IMR-90 (cell line): ENCODE measurements around the gene ESYT1. TPM values are rescaled to one million over a fixed set of nuclear protein-coding genes. Genes with fewer than 3 reads are reported as not detected.

ENCODE experiments used
- ATAC-seq: fragments of 200-7000 bp; cut with Tn5 transposase; 2 replicates; pipeline ENCODE4 v1.9.1; 2020; ENCODE audit warnings: low read depth, mild to moderate bottlenecking, moderate library complexity
- BruUV-seq: library from RNA; stranded (reverse); fragments of 400-500 nt; replicated peaks from 2 replicates; lab custom pipeline; 2021; lab: Mats Ljungman, UMichigan
- CTCF ChIA-PET: fragments of 300-600 bp; formaldehyde crosslinking; extraction: SDS; loops from one replicate; lab custom pipeline; 2021; ENCODE audit warnings: antibody characterized with exemption; lab: Yijun Ruan, JAX
- POLR2A ChIA-PET: fragments of 300-600 bp; sonication (Branson Sonifier 250); formaldehyde crosslinking; loops from one replicate; lab custom pipeline; 2022; ENCODE audit warnings: antibody characterized with exemption; ENCODE audit not compliant: unreplicated experiment; lab: Charles Lee
- DNase-seq: peaks from one replicate; pipeline ENCODE4 v3.0.0; 2013
- H2AFZ ChIP-seq: replicated peaks from 2 replicates; pipeline ENCODE3; 2013; ENCODE audit warnings: low read length, mild to moderate bottlenecking; ENCODE audit not compliant: poor library complexity
- H2AK5ac ChIP-seq: 2 replicates; pipeline ENCODE4 v1.6.1; 2013; ENCODE audit warnings: low read depth, low read length, inconsistent platforms
- H2AK9ac ChIP-seq: replicated peaks from 2 replicates; pipeline ENCODE3; 2013; ENCODE audit warnings: mild to moderate bottlenecking, low read depth, low read length, moderate library complexity; ENCODE audit not compliant: poor library complexity
- H2BK120ac ChIP-seq: 2 replicates; pipeline ENCODE4 v1.6.1; 2013; ENCODE audit warnings: low read depth, low read length, inconsistent platforms
- H2BK15ac ChIP-seq: 3 replicates; pipeline ENCODE4 v1.6.1; 2013; ENCODE audit warnings: low read depth, low read length, inconsistent platforms
- H2BK20ac ChIP-seq: 2 replicates; pipeline ENCODE4 v1.6.1; 2013; ENCODE audit warnings: low read depth, mild to moderate bottlenecking, inconsistent platforms, low read length, moderate library complexity
- H2BK5ac ChIP-seq: 2 replicates; pipeline ENCODE4 v1.6.1; 2013; ENCODE audit warnings: mild to moderate bottlenecking, low read depth, low read length, inconsistent platforms; ENCODE audit not compliant: poor library complexity, severe bottlenecking
- H3K14ac ChIP-seq: replicated peaks from 2 replicates; pipeline ENCODE4 v1.6.1; 2013; ENCODE audit warnings: low read depth, low read length, inconsistent platforms
- H3K18ac ChIP-seq: 2 replicates; pipeline ENCODE4 v1.6.1; 2013; ENCODE audit warnings: low read depth, low read length, control low read depth
- H3K23ac ChIP-seq: 2 replicates; pipeline ENCODE4 v1.6.1; 2013; ENCODE audit warnings: low read depth, low read length, inconsistent platforms
- H3K27ac ChIP-seq: 2 replicates; pipeline ENCODE4 v1.5.1; 2013; ENCODE audit warnings: mild to moderate bottlenecking, control low read depth, low read length; ENCODE audit not compliant: insufficient read depth
- H3K27me3 ChIP-seq: 2 replicates; pipeline ENCODE4 v1.6.1; 2013; ENCODE audit warnings: low read length; ENCODE audit not compliant: control insufficient read depth, insufficient read depth
- H3K36me3 ChIP-seq: 2 replicates; pipeline ENCODE4 v1.6.1; 2013; ENCODE audit warnings: low read length, mixed read lengths; ENCODE audit not compliant: control insufficient read depth, insufficient read depth
- H3K4ac ChIP-seq: 2 replicates; pipeline ENCODE4 v1.6.1; 2013; ENCODE audit warnings: low read depth, low read length, inconsistent platforms
- H3K4me1 ChIP-seq: 2 replicates; pipeline ENCODE4 v1.6.1; 2013; ENCODE audit warnings: low read length, mixed read lengths; ENCODE audit not compliant: control insufficient read depth, insufficient read depth
- H3K4me2 ChIP-seq: 2 replicates; pipeline ENCODE4 v1.6.1; 2013; ENCODE audit warnings: low read depth, mild to moderate bottlenecking, control low read depth, low read length, moderate library complexity
- H3K4me3 ChIP-seq: 2 replicates; pipeline ENCODE4 v1.5.1; 2013; ENCODE audit warnings: low read depth, mild to moderate bottlenecking, control low read depth, low read length, moderate library complexity; ENCODE audit not compliant: insufficient read depth
- H3K56ac ChIP-seq: 2 replicates; pipeline ENCODE4 v1.6.1; 2013; ENCODE audit warnings: low read length, inconsistent platforms; ENCODE audit not compliant: insufficient read depth; ENCODE audit errors: extremely low read depth
- H3K79me1 ChIP-seq, 2 experiments: 2 replicates each; pipeline ENCODE4 v1.6.1; 2013; ENCODE audit warnings: low read length in 2 of 2, inconsistent platforms in 1 of 2, low read depth in 1 of 2
- H3K9ac ChIP-seq: 2 replicates; pipeline ENCODE4 v1.6.1; 2013; ENCODE audit warnings: low read depth, low read length, control low read depth
- H3K9me1 ChIP-seq: 2 replicates; pipeline ENCODE4 v1.6.1; 2013; ENCODE audit warnings: low read length, inconsistent platforms; ENCODE audit not compliant: insufficient read depth
- H3K9me3 ChIP-seq: 2 replicates; pipeline ENCODE4 v1.6.1; 2013; ENCODE audit warnings: low read length; ENCODE audit not compliant: control insufficient read depth, insufficient read depth
- H4K20me1 ChIP-seq: 2 replicates; pipeline ENCODE4 v1.6.1; 2013; ENCODE audit warnings: low read length, inconsistent platforms; ENCODE audit not compliant: insufficient read depth
- H4K5ac ChIP-seq: 2 replicates; pipeline ENCODE4 v1.6.1; 2013; ENCODE audit warnings: mild to moderate bottlenecking, low read depth, low read length, control low read depth
- H4K8ac ChIP-seq, 2 experiments: 2 replicates each; pipeline ENCODE4 v1.6.1; 2013; ENCODE audit warnings: low read depth in 2 of 2, low read length in 2 of 2, control low read depth in 1 of 2, inconsistent platforms in 1 of 2
- H4K91ac ChIP-seq: 2 replicates; pipeline ENCODE4 v1.6.1; 2013; ENCODE audit warnings: low read depth, low read length, inconsistent platforms; ENCODE audit not compliant: insufficient read depth
- BHLHE40 ChIP-seq: fragments of 150-350 bp; IDR thresholded peaks from 2 replicates; pipeline ENCODE4 v1.6.1; 2016; ENCODE audit warnings: mild to moderate bottlenecking, low read depth, low read length
- CEBPB ChIP-seq: IDR thresholded peaks from 2 replicates; pipeline ENCODE4 v1.6.1; 2012; ENCODE audit warnings: low read depth, low read length, improper control_type of control experiment
- CHD1 ChIP-seq: IDR thresholded peaks from 2 replicates; pipeline ENCODE4 v1.6.1; 2012; ENCODE audit warnings: low read depth, low read length, improper control_type of control experiment
- CTCF ChIP-seq: conservative IDR thresholded peaks from 2 replicates; pipeline ENCODE4 v1.5.1; 2012; ENCODE audit warnings: mild to moderate bottlenecking, low read depth, low read length, improper control_type of control experiment
- FOS ChIP-seq: fragments of 150-350 bp; IDR thresholded peaks from 2 replicates; pipeline ENCODE4 v1.6.1; 2016; ENCODE audit warnings: low read depth, low read length
- MAFK ChIP-seq: IDR thresholded peaks from 2 replicates; pipeline ENCODE4 v1.6.1; 2012; ENCODE audit warnings: low read depth, low read length, improper control_type of control experiment
- MAZ ChIP-seq: IDR thresholded peaks from 2 replicates; pipeline ENCODE4 v1.6.1; 2012; ENCODE audit warnings: low read depth, mild to moderate bottlenecking, low read length, improper control_type of control experiment, moderate library complexity, borderline replicate concordance
- MXI1 ChIP-seq: IDR thresholded peaks from 2 replicates; pipeline ENCODE4 v1.6.1; 2012; ENCODE audit warnings: low read depth, mild to moderate bottlenecking, low read length, moderate library complexity, borderline replicate concordance
- NFE2L2 ChIP-seq: fragments of 150-350 bp; IDR thresholded peaks from 2 replicates; pipeline ENCODE4 v1.6.1; 2016; ENCODE audit warnings: low read depth, mild to moderate bottlenecking, low read length
- POLR2A ChIP-seq: IDR thresholded peaks from 2 replicates; pipeline ENCODE4 v1.6.1; 2012; ENCODE audit warnings: mild to moderate bottlenecking, low read depth, low read length
- RAD21 ChIP-seq: IDR thresholded peaks from 2 replicates; pipeline ENCODE4 v1.6.1; 2012; ENCODE audit warnings: low read length, improper control_type of control experiment
- RCOR1 ChIP-seq: IDR thresholded peaks from 2 replicates; pipeline ENCODE4 v1.6.1; 2012; ENCODE audit warnings: mild to moderate bottlenecking, low read length, improper control_type of control experiment; ENCODE audit not compliant: insufficient replicate concordance
- RFX5 ChIP-seq: IDR thresholded peaks from 2 replicates; pipeline ENCODE4 v1.8.0; 2012; ENCODE audit warnings: low read depth, mild to moderate bottlenecking, low read length, moderate library complexity
- SMC3 ChIP-seq: fragments of 150-350 bp; IDR thresholded peaks from 2 replicates; pipeline ENCODE4 v1.6.1; 2016; ENCODE audit warnings: low read depth, mild to moderate bottlenecking, antibody characterized with exemption, low read length, moderate library complexity
- WGBS, 2 experiments: methylation state at CpG; one replicate each; pipeline versions ENCODE4 v1.1.5 to v1.1.7; 2013; ENCODE audit warnings: missing lambda C conversion rate in 2 of 2; ENCODE audit not compliant: insufficient read length in 1 of 2; ENCODE audit errors: extremely low coverage in 2 of 2; 5-methylcytosine and 5-hydroxymethylcytosine counted together
- dilution Hi-C: fragments of 300-500 bp; cut with HindIII; formaldehyde crosslinking; loops from one replicate; pipeline ENCODE4 v1.14.3; 2018; ENCODE audit warnings: low sequenced_read_pairs; ENCODE audit not compliant: unreplicated experiment
- in situ Hi-C: fragments of 300-500 bp; cut with MboI; formaldehyde crosslinking; loops from 3 replicates; pipeline ENCODE4 v1.14.3; 2019; ENCODE audit warnings: low sequenced_read_pairs, inconsistent platforms, mixed read lengths
- intact Hi-C: fragments of 100-400 bp; cut with micrococcal nuclease; formaldehyde crosslinking; loops from 2 replicates; pipeline ENCODE4 v1.10.0; 2022
- polyA plus RNA-seq, 3 experiments: library from polyadenylated mRNA; depleted of rRNA; stranded (reverse); fragments of >200 nt; gene quantifications; 2 replicates each; pipeline ENCODE4 v1.2.3, GENCODE V29; 2012; ENCODE audit warnings: low replicate concordance in 1 of 3
- total RNA-seq: library from RNA; depleted of rRNA; stranded (reverse); fragments of >200 nt; gene quantifications from 2 replicates; pipeline ENCODE4 v1.2.3, GENCODE V29; 2012
- TF ChIP-seq, protein P1 (sequence below): fragments of 150-350 bp; IDR thresholded peaks from 2 replicates; pipeline ENCODE4 v1.6.1; 2017; ENCODE audit warnings: mild to moderate bottlenecking, antibody characterized with exemption, low read length, low read depth
- TF ChIP-seq, protein P2 (sequence below): fragments of 150-350 bp; IDR thresholded peaks from 2 replicates; pipeline ENCODE4 v1.6.1; 2016; ENCODE audit warnings: low read depth, mild to moderate bottlenecking, low read length, moderate library complexity, borderline replicate concordance

The ESYT1 gene
- total and polyA plus RNA-seq, 2 of the 4 experiments (the other 2 are of a cell fraction) = 150 to 153 TPM

DNA sequence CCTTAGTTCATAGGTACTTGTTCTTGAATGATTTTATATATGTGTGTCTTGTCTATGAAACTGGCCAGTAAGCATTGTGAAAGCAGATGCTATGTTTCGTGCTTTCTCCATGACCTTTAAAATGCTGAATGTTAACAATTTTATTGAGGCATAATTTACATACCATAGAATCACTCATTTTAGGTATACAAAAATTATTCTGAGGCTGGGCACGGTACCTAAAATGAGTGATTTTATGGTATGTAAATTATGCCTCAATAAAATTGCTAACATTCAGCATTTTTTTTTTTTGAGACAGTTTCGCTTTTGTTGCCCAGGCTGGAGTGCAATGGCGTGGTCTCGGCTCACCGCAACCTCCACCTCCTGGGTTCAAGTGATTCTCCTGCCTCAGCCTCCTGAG lies 6.8 kb downstream of the ESYT1 start:
- no peak overlapping the region for H4K5ac ChIP-seq
- no peaks in the 10 kb centered on the region for H4K20me1 ChIP-seq
- H3K23ac ChIP-seq = no peak overlapping the region
- no CpG with 5 or more reads among the region's 6 CpGs for WGBS, 2 experiments
- no peak overlapping the region for H3K4ac ChIP-seq
- H3K4me2 ChIP-seq = no peak overlapping the region
- no peak overlapping the region for H2AK9ac ChIP-seq
- DNase-seq (no peak), ATAC-seq (no peak)
- dilution Hi-C loops (no loop called here), intact Hi-C loops (no loop called here), in situ Hi-C loops (no loop called here)
- H2AK5ac ChIP-seq = no peak overlapping the region
- H3K56ac ChIP-seq = no peak overlapping the region
- H2AFZ ChIP-seq = no peak overlapping the region
- TF ChIP-seq FOS (no peak), NFE2L2 (no peak), SMC3 (no peak), POLR2A (no peak), BHLHE40 (no peak), RAD21 (no peak), MAZ (no peak), CHD1 (no peak), MAFK (no peak), RFX5 (no peak), CTCF (no peak), RCOR1 (no peak), MXI1 (no peak), CEBPB (no peak)
- TF ChIP-seq, protein P1, sequence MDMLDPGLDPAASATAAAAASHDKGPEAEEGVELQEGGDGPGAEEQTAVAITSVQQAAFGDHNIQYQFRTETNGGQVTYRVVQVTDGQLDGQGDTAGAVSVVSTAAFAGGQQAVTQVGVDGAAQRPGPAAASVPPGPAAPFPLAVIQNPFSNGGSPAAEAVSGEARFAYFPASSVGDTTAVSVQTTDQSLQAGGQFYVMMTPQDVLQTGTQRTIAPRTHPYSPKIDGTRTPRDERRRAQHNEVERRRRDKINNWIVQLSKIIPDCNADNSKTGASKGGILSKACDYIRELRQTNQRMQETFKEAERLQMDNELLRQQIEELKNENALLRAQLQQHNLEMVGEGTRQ = no peak
- TF ChIP-seq, protein P2, sequence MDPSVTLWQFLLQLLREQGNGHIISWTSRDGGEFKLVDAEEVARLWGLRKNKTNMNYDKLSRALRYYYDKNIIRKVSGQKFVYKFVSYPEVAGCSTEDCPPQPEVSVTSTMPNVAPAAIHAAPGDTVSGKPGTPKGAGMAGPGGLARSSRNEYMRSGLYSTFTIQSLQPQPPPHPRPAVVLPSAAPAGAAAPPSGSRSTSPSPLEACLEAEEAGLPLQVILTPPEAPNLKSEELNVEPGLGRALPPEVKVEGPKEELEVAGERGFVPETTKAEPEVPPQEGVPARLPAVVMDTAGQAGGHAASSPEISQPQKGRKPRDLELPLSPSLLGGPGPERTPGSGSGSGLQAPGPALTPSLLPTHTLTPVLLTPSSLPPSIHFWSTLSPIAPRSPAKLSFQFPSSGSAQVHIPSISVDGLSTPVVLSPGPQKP = no peak
- no peak overlapping the region for H3K9ac ChIP-seq
- no peaks in the 10 kb centered on the region for H3K27me3 ChIP-seq
- POLR2A ChIA-PET = no interaction called here
- no peak overlapping the region for H3K27ac ChIP-seq
- H2BK5ac ChIP-seq = no peak overlapping the region
- peaks cover 71% of the 10 kb centered on the region for H3K36me3 ChIP-seq
- no peaks in the 10 kb centered on the region; the same call in 1 of the 2 replicates for H3K9me1 ChIP-seq
- H2BK120ac ChIP-seq = no peak overlapping the region
- H4K91ac ChIP-seq = no peak overlapping the region
- CTCF ChIA-PET = no interaction called here
- H3K4me1 ChIP-seq = no peaks in the 10 kb centered on the region
- no peak overlapping the region for H2BK15ac ChIP-seq
- no TSS peak for BruUV-seq
- H2BK20ac ChIP-seq = no peak overlapping the region
- H3K79me1 ChIP-seq = peaks cover 31 to 51% of the 10 kb centered on the region in 2 experiments
- H3K18ac ChIP-seq = no peak overlapping the region
- H4K8ac ChIP-seq = no peak overlapping the region
- H3K4me3 ChIP-seq = no peak overlapping the region
- H3K14ac ChIP-seq = no peak overlapping the region
- H3K9me3 ChIP-seq = no peaks in the 10 kb centered on the region
